HEK293 (cell line): Measurements from ENCODE around the gene PIGP.
A peak's percentile ranks its signal among the peaks of the same experiment; 100 is the strongest.

Source experiments
- CTCF ChIP-seq: fragments of 450-650 bp; formaldehyde crosslinking; IDR thresholded peaks from 2 replicates; pipeline ENCODE4 v1.5.1; 2016; ENCODE audit warnings: missing biosample characterization, missing genetic modification characterization
- EGR2 ChIP-seq: fragments of 450-650 bp; formaldehyde crosslinking; IDR thresholded peaks from 2 replicates; pipeline ENCODE4 v1.5.1; 2016; ENCODE audit warnings: low read depth, missing biosample characterization, missing genetic modification characterization
- HOXC10 ChIP-seq: sonication (generic); formaldehyde crosslinking; IDR thresholded peaks from 2 replicates; pipeline ENCODE4 v1.8.1; 2023; ENCODE audit warnings: mild to moderate bottlenecking, missing genetic modification reagents
- KLF17 ChIP-seq: fragments of 450-650 bp; formaldehyde crosslinking; IDR thresholded peaks from 2 replicates; pipeline ENCODE4 v1.5.1; 2016; ENCODE audit warnings: missing biosample characterization, missing genetic modification characterization
- OSR2 ChIP-seq: fragments of 450-650 bp; formaldehyde crosslinking; IDR thresholded peaks from 2 replicates; pipeline ENCODE4 v1.5.1; 2016; ENCODE audit warnings: missing biosample characterization, missing genetic modification characterization
- RBAK ChIP-seq: fragments of 450-650 bp; formaldehyde crosslinking; IDR thresholded peaks from 2 replicates; pipeline ENCODE4 v1.5.1; 2016; ENCODE audit warnings: missing biosample characterization, missing genetic modification characterization
- REST ChIP-seq: fragments of 450-650 bp; formaldehyde crosslinking; IDR thresholded peaks from 2 replicates; pipeline ENCODE4 v1.5.1; 2016; ENCODE audit warnings: missing biosample characterization, missing genetic modification characterization
- SCRT2 ChIP-seq: fragments of 450-650 bp; formaldehyde crosslinking; IDR thresholded peaks from 2 replicates; pipeline ENCODE4 v1.5.1; 2016; ENCODE audit warnings: missing biosample characterization, missing genetic modification characterization
- SP7 ChIP-seq: fragments of 450-650 bp; formaldehyde crosslinking; IDR thresholded peaks from 2 replicates; pipeline ENCODE4 v1.5.1; 2016; ENCODE audit warnings: missing biosample characterization, missing genetic modification characterization
- ZBTB17 ChIP-seq: fragments of 450-650 bp; formaldehyde crosslinking; IDR thresholded peaks from 2 replicates; pipeline ENCODE4 v1.5.1; 2016; ENCODE audit warnings: missing biosample characterization, missing genetic modification characterization
- ZBTB48 ChIP-seq: fragments of 450-650 bp; formaldehyde crosslinking; IDR thresholded peaks from 2 replicates; pipeline ENCODE4 v1.5.1; 2016; ENCODE audit warnings: missing biosample characterization, missing genetic modification characterization
- ZFP3 ChIP-seq: fragments of 450-650 bp; formaldehyde crosslinking; IDR thresholded peaks from 2 replicates; pipeline ENCODE4 v1.5.1; 2016; ENCODE audit warnings: low read depth, missing biosample characterization, missing genetic modification characterization
- ZNF121 ChIP-seq: fragments of 450-650 bp; formaldehyde crosslinking; IDR thresholded peaks from 2 replicates; pipeline ENCODE4 v1.5.1; 2016; ENCODE audit warnings: missing biosample characterization, missing genetic modification characterization
- ZNF132 ChIP-seq: fragments of 450-650 bp; formaldehyde crosslinking; IDR thresholded peaks from 2 replicates; pipeline ENCODE4 v1.5.1; 2017; ENCODE audit warnings: missing biosample characterization, missing genetic modification characterization, borderline replicate concordance
- ZNF138 ChIP-seq: fragments of 450-650 bp; formaldehyde crosslinking; IDR thresholded peaks from 2 replicates; pipeline ENCODE4 v1.5.1; 2016; ENCODE audit warnings: missing biosample characterization, missing genetic modification characterization, borderline replicate concordance
- ZNF140 ChIP-seq: fragments of 450-650 bp; formaldehyde crosslinking; IDR thresholded peaks from 2 replicates; pipeline ENCODE4 v1.5.1; 2016; ENCODE audit warnings: missing biosample characterization, missing genetic modification characterization
- ZNF169 ChIP-seq: fragments of 450-650 bp; formaldehyde crosslinking; IDR thresholded peaks from 2 replicates; pipeline ENCODE4 v1.5.1; 2016; ENCODE audit warnings: missing biosample characterization, missing genetic modification characterization
- ZNF2 ChIP-seq: fragments of 450-650 bp; formaldehyde crosslinking; IDR thresholded peaks from 2 replicates; pipeline ENCODE4 v1.5.1; 2016; ENCODE audit warnings: missing biosample characterization, missing genetic modification characterization
- ZNF214 ChIP-seq: fragments of 450-650 bp; formaldehyde crosslinking; IDR thresholded peaks from 2 replicates; pipeline ENCODE4 v1.5.1; 2017; ENCODE audit warnings: missing biosample characterization, mild to moderate bottlenecking, missing genetic modification characterization, borderline replicate concordance
- ZNF280C ChIP-seq: fragments of 450-650 bp; formaldehyde crosslinking; IDR thresholded peaks from 2 replicates; pipeline ENCODE4 v1.5.1; 2016; ENCODE audit warnings: missing biosample characterization, missing genetic modification characterization
- ZNF354C ChIP-seq: fragments of 450-650 bp; formaldehyde crosslinking; IDR thresholded peaks from 2 replicates; pipeline ENCODE4 v1.5.1; 2016; ENCODE audit warnings: missing biosample characterization, missing genetic modification characterization, low read depth, borderline replicate concordance
- ZNF423 ChIP-seq: fragments of 450-650 bp; formaldehyde crosslinking; IDR thresholded peaks from 2 replicates; pipeline ENCODE4 v1.5.1; 2016; ENCODE audit warnings: missing biosample characterization, missing genetic modification characterization
- ZNF449 ChIP-seq: fragments of 450-650 bp; formaldehyde crosslinking; IDR thresholded peaks from 2 replicates; pipeline ENCODE4 v1.5.1; 2017; ENCODE audit warnings: missing biosample characterization, mild to moderate bottlenecking, missing genetic modification characterization, moderate library complexity
- ZNF501 ChIP-seq: fragments of 450-650 bp; formaldehyde crosslinking; IDR thresholded peaks from 2 replicates; pipeline ENCODE4 v1.5.1; 2016; ENCODE audit warnings: missing biosample characterization, missing genetic modification characterization
- ZNF549 ChIP-seq: fragments of 450-650 bp; IDR thresholded peaks from 2 replicates; pipeline ENCODE4 v1.5.1; 2018; ENCODE audit warnings: missing biosample characterization, missing genetic modification characterization, mild to moderate bottlenecking, inconsistent platforms, moderate library complexity
- ZNF560 ChIP-seq: fragments of 450-650 bp; formaldehyde crosslinking; IDR thresholded peaks from 2 replicates; pipeline ENCODE4 v1.5.1; 2017; ENCODE audit warnings: missing biosample characterization, missing genetic modification characterization, borderline replicate concordance
- ZNF654 ChIP-seq: fragments of 450-650 bp; formaldehyde crosslinking; IDR thresholded peaks from 2 replicates; pipeline ENCODE4 v1.5.1; 2016; ENCODE audit warnings: low read depth, missing biosample characterization, missing genetic modification characterization
- ZNF747 ChIP-seq: fragments of 450-650 bp; formaldehyde crosslinking; IDR thresholded peaks from 2 replicates; pipeline ENCODE4 v1.5.1; 2016; ENCODE audit warnings: missing biosample characterization, missing genetic modification characterization
- ZNF768 ChIP-seq: fragments of 450-650 bp; formaldehyde crosslinking; IDR thresholded peaks from 2 replicates; pipeline ENCODE4 v1.5.1; 2018; ENCODE audit warnings: missing biosample characterization, mild to moderate bottlenecking, missing genetic modification characterization
- ZSCAN18 ChIP-seq: fragments of 450-650 bp; formaldehyde crosslinking; IDR thresholded peaks from 2 replicates; pipeline ENCODE4 v1.5.1; 2016; ENCODE audit warnings: missing biosample characterization, missing genetic modification characterization
- ZSCAN30 ChIP-seq: fragments of 450-650 bp; IDR thresholded peaks from 2 replicates; pipeline ENCODE4 v1.5.1; 2018; ENCODE audit warnings: missing biosample characterization, mild to moderate bottlenecking, missing genetic modification characterization, moderate library complexity

PIGP gene

GRCh38 chr21:37087188-37087587, 14.3 kb upstream of the PIGP start (continued):
- TF ChIP-seq KLF17 (tag by site-specific recombination) (no peak), ZNF768 (no peak), ZNF140 (tag by site-specific recombination) (no peak), REST (tag by site-specific recombination) (no peak), ZNF132 (no peak), ZNF169 (tag by site-specific recombination) (no peak), HOXC10 (CRISPR knock-in tag) (no peak), ZNF121 (tag by site-specific recombination) (no peak), SCRT2 (tag by site-specific recombination) (no peak), ZNF2 (tag by site-specific recombination) (no peak), ZNF747 (tag by site-specific recombination) (no peak), ZNF501 (no peak), ZBTB48 (tag by site-specific recombination) (no peak), ZNF549 (tag by site-specific recombination) (no peak), ZNF560 (no peak), ZSCAN30 (tag by site-specific recombination) (no peak), CTCF (peak; percentile 70), ZNF280C (tag by site-specific recombination) (no peak), ZNF214 (tag by site-specific recombination) (no peak), ZSCAN18 (tag by site-specific recombination) (no peak), SP7 (peak; percentile 85), ZNF423 (tag by site-specific recombination) (no peak), ZNF138 (tag by site-specific recombination) (no peak), OSR2 (tag by site-specific recombination) (no peak), ZFP3 (tag by site-specific recombination) (no peak), ZNF654 (peak; percentile 86), EGR2 (tag by site-specific recombination) (no peak), ZNF354C (tag by site-specific recombination) (no peak), ZNF449 (tag by site-specific recombination) (no peak), RBAK (tag by site-specific recombination) (no peak), ZBTB17 (tag by site-specific recombination) (peak; percentile 70; the same call in 1 of the 2 replicates)
